HUES48 (cell line): ENCODE results near the gene HCFC1R1.
A peak's percentile ranks its signal among the peaks of the same experiment; 100 is the strongest.

Experiments used
- H3K27ac ChIP-seq: one replicate; pipeline ENCODE4 v1.7.0; 2013; ENCODE audit warnings: low read depth, low read length, inconsistent platforms
- H3K27me3 ChIP-seq: 2 replicates; pipeline ENCODE4 v1.6.1; 2013; ENCODE audit warnings: mild to moderate bottlenecking, low read length; ENCODE audit not compliant: control insufficient read depth, insufficient read depth
- H3K36me3 ChIP-seq: 2 replicates; pipeline ENCODE4 v1.6.1; 2013; ENCODE audit warnings: low read length; ENCODE audit not compliant: control insufficient read depth, insufficient read depth
- H3K4me1 ChIP-seq: 2 replicates; pipeline ENCODE4 v1.6.1; 2013; ENCODE audit warnings: mild to moderate bottlenecking, low read length; ENCODE audit not compliant: control insufficient read depth, insufficient read depth
- H3K4me3 ChIP-seq: 2 replicates; pipeline ENCODE4 v1.5.1; 2013; ENCODE audit warnings: mild to moderate bottlenecking, low read depth, low read length
- H3K9ac ChIP-seq: 2 replicates; pipeline ENCODE4 v1.6.1; 2013; ENCODE audit warnings: mild to moderate bottlenecking, low read depth, low read length, moderate library complexity
- H3K9me3 ChIP-seq: 2 replicates; pipeline ENCODE4 v1.6.1; 2013; ENCODE audit warnings: low read length; ENCODE audit not compliant: control insufficient read depth, insufficient read depth

Gene HCFC1R1

DNA sequence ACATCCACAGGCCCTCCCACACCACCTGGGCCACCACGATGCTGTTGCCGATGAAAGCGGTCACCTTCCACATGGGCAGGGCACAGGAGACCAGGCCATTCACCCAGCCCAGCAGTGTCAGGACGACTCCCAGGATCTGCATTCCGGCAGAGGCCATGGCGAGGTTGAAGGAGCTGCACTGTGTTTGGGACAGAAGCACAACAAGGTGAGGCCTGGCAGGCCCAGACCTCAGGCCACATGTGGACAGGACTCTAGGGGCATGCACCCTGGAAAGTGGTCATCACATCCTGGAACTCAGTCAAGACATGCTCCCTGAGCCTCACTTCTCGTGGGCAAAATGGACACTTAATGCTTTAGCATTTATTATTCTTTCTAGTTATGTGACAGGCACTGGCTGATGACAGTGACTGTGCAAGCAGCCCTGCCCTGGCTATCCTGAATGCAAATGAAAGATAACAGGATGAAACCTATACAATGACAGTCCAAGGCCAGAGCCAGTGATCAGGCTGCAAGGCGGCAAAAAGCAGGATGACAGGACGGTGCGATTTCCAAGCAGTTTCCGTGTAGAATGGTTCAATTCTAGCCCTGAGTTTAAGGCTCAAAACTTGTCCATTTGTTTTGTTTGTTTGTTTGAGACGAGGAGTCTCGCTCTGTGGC, 7.7 kb downstream of the HCFC1R1 start:
- H3K4me3 ChIP-seq, result peak overlapping the region; percentile 18
- H3K9ac ChIP-seq, result no peak overlapping the region
- no peaks in the 10 kb centered on the region for H3K9me3 ChIP-seq
- peaks cover 44% of the 10 kb centered on the region for H3K4me1 ChIP-seq
- H3K27me3 ChIP-seq, result 0 out of 2 replicates have a peak, but pooled peaks cover 7% of the 10 kb centered on the region
- no peak overlapping the region for H3K27ac ChIP-seq
- peaks cover 17% of the 10 kb centered on the region for H3K36me3 ChIP-seq

DNA sequence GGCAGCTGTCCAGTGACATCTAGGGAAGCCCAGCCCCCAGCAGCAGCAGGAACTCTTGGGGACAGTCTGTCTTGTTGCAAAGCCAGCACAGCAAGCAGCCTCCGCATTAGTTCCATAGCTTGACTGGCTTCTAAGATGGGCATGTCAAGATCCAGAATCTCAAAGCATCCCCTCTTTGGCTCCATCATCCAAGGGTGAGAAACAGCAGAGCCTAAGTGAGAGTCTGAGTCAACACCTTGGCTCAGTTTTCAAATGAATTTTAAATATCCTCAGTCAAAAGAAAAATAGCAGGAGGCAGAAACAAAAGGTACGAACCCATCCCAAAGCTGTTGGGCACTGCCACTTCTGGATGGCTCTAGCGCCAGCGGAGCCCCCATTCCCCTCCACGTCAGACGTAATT, 8.8 kb downstream of the HCFC1R1 start:
- Histone ChIP-seq H3K4me3 (no peak overlapping the region), H3K9me3 (no peaks in the 10 kb centered on the region), H3K27me3 (0 out of 2 replicates have a peak, but pooled peaks cover 7% of the 10 kb centered on the region), H3K9ac (no peak overlapping the region), H3K4me1 (peaks cover 52% of the 10 kb centered on the region), H3K27ac (no peak overlapping the region), H3K36me3 (peaks cover 17% of the 10 kb centered on the region)

DNA sequence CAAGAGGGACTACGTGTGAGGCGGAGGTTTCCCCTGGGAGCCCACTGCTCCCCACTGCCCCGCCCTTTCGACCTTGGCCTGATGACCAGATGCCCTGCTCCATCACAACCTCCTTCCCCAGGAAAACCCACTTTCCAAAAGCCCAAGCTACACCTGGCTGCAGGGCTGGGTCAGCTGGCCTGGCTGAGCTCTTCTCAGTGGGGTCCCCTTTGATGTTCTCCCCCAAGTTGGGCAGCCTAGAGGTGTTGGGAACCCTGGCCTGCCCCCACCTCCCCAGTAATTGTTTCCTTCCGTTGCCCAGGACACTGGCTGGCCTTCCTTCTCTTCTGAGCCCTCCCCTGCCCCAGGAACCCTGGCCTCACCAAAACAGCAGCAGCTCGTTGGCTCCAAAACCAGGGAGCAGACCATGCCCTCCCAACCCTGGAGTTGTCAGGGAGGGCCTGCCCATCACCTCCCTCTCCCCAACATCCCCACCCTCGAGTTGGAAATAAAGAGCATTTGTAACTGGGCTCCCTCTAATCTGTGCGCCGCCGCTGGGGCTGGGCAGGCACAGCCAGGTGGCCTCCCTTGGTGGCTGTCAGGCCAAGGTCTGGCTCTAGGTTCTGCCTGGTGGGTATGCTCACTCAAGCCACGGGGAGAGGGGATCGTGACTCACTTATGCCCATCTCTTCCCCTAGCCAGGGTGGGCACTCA, 9.6 kb downstream of the HCFC1R1 start:
- Histone ChIP-seq H3K27me3 (0 out of 2 replicates have a peak, but pooled peaks cover 7% of the 10 kb centered on the region), H3K4me1 (peaks cover 59% of the 10 kb centered on the region), H3K27ac (no peak overlapping the region), H3K4me3 (no peak overlapping the region), H3K36me3 (peaks cover 17% of the 10 kb centered on the region), H3K9me3 (no peaks in the 10 kb centered on the region), H3K9ac (no peak overlapping the region)

DNA sequence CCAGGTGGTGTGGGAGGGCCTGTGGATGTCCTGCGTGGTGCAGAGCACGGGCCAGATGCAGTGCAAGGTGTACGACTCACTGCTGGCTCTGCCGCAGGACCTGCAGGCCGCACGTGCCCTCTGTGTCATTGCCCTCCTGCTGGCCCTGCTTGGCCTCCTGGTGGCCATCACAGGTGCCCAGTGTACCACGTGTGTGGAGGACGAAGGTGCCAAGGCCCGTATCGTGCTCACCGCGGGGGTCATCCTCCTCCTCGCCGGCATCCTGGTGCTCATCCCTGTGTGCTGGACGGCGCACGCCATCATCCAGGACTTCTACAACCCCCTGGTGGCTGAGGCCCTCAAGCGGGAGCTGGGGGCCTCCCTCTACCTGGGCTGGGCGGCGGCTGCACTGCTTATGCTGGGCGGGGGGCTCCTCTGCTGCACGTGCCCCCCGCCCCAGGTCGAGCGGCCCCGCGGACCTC, 10.2 kb downstream of the HCFC1R1 start:
- H3K27ac ChIP-seq, result no peak overlapping the region
- no peak overlapping the region for H3K4me3 ChIP-seq
- peaks cover 65% of the 10 kb centered on the region for H3K4me1 ChIP-seq
- H3K9ac ChIP-seq, result no peak overlapping the region
- no peaks in the 10 kb centered on the region for H3K9me3 ChIP-seq
- peaks cover 17% of the 10 kb centered on the region for H3K36me3 ChIP-seq
- 0 out of 2 replicates have a peak, but pooled peaks cover 7% of the 10 kb centered on the region for H3K27me3 ChIP-seq

DNA sequence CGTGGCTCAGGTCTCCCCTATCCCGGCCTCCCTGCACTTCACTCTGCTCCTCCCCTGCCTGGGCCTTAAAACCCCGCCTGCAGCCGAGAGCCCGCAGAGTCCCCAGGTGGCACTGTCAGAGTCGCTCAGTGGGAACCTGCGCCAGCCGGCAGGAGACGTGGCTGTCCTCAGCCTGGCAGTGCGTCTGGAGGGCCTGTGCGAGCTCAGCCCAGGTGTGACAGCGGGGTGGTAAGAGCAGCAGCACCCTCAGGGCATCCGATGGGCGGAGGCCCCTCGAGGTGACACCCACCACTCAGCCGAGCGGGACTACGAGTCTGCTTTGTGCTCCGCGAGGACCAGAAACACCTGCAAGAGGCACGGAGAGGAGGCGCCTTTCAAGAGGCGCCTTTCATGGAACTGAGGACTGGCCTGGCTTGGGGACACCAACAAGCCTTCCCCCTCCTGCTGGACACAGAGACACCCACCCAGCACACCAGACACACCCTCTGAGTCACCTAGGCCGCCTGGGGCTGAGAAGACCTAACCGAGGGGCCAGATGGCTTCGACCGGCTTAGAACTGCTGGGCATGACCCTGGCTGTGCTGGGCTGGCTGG, 10.8 kb downstream of the HCFC1R1 start, which contains the start of gene CLDN9:
TSS of gene CLDN9 (plus strand) at position 96 of the 593 bp plus-strand sequence. CDS start at position 536, 440 bp downstream.
- Histone ChIP-seq H3K9ac (no peak within 1 kb of the TSS), H3K27ac (peak within 1 kb of the TSS; percentile 44), H3K4me1 (peaks cover 66% of the 10 kb centered on the region), H3K36me3 (peaks cover 17% of the 10 kb centered on the region), H3K9me3 (no peaks in the 10 kb centered on the region), H3K27me3 (0 out of 2 replicates have a peak, but pooled peaks cover 7% of the 10 kb centered on the region), H3K4me3 (peak within 1 kb of the TSS; percentile 51)

DNA sequence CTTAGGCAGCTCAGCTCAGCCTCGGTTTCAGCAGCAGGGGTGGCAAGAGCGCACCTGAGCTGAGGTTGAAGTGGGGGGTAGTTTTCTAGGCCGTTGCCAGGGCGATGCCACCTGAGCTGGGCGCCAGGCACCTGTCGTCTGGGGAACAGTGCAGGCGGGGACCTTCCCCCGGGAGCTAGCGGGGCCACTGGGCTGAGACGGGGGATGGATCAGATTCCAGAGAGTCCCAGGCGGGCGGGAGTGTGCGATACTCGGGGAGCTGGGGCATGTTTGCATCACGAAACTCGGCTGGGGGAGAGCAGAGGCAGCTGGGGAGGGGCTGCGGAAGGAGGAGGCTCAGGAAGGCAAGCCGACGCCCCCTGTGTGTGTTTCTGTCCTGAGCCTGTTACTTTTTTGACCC, 11.5 kb downstream of the HCFC1R1 start:
- H3K27ac ChIP-seq, result peak overlapping the region; percentile 44
- 0 out of 2 replicates have a peak, but pooled peaks cover 7% of the 10 kb centered on the region for H3K27me3 ChIP-seq
- H3K4me3 ChIP-seq, result peak overlapping the region; percentile 51
- no peak overlapping the region for H3K9ac ChIP-seq
- H3K36me3 ChIP-seq, result peaks cover 17% of the 10 kb centered on the region
- H3K9me3 ChIP-seq, result no peaks in the 10 kb centered on the region
- H3K4me1 ChIP-seq, result peaks cover 73% of the 10 kb centered on the region

DNA sequence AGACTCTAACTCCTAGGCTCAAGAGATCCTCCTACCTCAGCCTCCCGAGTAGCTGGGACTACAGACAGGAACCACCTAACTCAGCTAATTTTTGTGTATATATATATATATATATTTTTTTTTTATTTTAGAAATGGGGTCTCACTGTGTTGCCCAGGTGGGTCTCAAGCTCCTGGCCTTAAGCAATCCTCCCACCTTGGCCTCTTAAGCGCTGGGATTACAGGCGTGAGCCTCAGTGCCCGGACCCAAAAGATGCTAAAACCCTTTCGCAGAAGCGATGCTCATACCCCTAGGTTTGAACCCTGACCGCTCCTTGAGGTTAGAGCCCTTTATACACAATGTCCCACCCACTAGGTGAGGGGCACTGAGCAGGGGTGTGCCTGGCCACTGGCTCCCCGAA, 13.2 kb downstream of the HCFC1R1 start:
- H3K4me3 ChIP-seq, result peak overlapping the region; percentile 52; the same call in 1 of the 2 replicates
- peaks cover 9% of the 10 kb centered on the region for H3K36me3 ChIP-seq
- no peaks in the 10 kb centered on the region for H3K9me3 ChIP-seq
- peaks cover 81% of the 10 kb centered on the region for H3K4me1 ChIP-seq
- H3K27me3 ChIP-seq, result 0 out of 2 replicates have a peak, but pooled peaks cover 7% of the 10 kb centered on the region
- H3K9ac ChIP-seq, result no peak overlapping the region
- H3K27ac ChIP-seq, result peak overlapping the region; percentile 98

DNA sequence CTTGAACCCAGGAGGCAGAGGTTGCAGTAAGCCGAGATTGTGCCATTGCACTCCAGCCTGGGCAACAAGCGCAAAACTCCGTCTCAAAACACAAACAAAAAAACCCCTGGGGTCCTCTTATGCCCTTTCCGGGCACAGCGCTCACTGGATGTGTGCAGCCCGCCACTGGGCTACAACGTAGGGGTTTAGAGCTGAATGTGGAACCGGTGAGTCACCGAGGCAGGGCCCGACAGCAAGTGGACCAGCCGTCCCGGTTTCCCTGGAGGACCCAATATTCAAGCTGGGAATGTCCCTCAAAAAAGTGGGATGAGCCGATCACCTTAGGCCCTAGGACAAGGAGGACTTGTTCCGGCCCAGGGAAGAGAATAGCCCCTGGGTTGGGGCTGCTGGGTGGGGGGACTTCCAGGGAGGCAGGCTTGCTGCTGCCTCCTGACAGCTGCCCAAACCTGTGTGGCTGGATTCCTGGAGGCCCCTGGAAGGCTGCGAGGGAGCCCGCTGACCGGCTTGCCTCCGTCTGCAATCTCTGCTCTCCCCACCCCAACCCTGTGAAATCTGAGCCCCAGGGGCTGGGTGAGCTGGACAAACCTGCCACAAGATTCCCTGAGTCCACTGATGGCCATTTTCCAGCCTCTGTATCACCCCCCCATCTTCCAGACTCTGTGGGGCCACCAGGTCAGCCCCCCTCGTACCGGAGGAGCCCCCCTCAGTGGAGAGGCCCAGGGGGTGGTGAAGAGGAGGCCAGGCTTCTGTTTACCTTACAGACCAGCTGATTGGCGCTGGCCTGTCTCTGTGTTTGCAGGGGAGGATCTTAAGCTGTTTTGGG, 14.0 kb downstream of the HCFC1R1 start:
- peak overlapping the region; percentile 98 for H3K27ac ChIP-seq
- no peaks in the 10 kb centered on the region for H3K9me3 ChIP-seq
- peaks cover 1% of the 10 kb centered on the region for H3K36me3 ChIP-seq
- H3K27me3 ChIP-seq, result 0 out of 2 replicates have a peak, but pooled peaks cover 7% of the 10 kb centered on the region
- H3K9ac ChIP-seq, result peak overlapping the region; percentile 60
- peak overlapping the region; percentile 52 for H3K4me3 ChIP-seq
- H3K4me1 ChIP-seq, result peaks cover 76% of the 10 kb centered on the region

DNA sequence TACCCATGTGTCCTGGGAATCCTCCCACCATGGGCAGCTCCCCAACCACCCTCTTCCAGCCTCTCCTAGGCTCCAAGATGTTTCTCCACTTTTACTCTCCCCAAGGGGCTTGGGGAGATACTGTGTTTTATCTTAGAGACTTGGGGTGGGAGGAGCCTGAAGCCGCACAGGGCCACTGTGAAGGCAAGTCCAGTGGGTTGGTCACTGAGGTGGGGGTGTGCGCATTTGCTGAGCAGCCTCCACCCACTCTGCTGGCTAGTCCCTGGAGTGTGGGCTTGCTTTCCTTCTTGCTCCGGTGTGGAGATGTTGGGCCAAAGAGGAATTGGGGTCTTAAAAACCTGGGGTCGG, 15.1 kb downstream of the HCFC1R1 start:
- Histone ChIP-seq H3K9ac (peak overlapping the region; percentile 30; the same call in 1 of the 2 replicates), H3K27me3 (0 out of 2 replicates have a peak, but pooled peaks cover 7% of the 10 kb centered on the region), H3K9me3 (no peaks in the 10 kb centered on the region), H3K4me1 (peaks cover 67% of the 10 kb centered on the region), H3K36me3 (no peaks in the 10 kb centered on the region; the same call in 1 of the 2 replicates), H3K27ac (peak overlapping the region; percentile 98), H3K4me3 (peak overlapping the region; percentile 41; the same call in 1 of the 2 replicates)

DNA sequence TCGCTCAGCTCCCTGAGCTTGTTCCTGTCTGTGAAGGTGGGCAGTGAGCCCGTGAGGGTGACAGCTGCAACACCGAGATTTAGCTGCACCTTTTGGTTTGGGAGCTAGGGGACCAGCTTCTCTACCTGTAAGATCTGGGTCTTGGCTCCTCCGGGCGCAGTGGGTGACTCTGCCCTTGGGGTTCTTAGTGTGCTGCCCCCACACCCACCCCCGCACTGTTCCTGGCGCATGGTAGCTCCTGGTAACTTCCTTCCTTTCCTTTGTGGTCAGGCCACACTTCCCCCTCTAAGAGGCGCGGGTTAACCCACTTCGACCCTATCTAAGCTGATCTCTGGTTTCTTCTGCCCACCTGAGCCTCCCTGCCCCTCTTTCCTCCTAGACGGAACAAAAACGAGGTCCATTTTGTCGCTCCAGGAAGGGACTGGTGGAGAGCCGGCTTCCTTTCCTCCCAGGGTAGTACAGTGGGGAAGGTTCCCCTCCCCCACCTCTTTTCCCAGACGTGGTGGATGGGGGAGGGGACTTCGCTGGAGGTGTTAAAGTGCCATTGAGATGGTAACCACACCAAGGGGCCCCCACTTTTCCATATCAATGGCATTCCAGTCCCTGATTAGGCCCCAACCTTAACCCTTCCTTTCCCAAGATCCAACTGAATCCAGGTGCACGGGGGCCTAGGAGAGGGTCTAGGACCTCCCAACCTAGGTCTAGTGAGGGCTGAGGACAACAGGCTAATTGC, 15.6 kb downstream of the HCFC1R1 start:
- Histone ChIP-seq H3K27ac (peak overlapping the region; percentile 98), H3K36me3 (no peaks in the 10 kb centered on the region; the same call in 1 of the 2 replicates), H3K27me3 (0 out of 2 replicates have a peak, but pooled peaks cover 7% of the 10 kb centered on the region), H3K4me1 (peaks cover 62% of the 10 kb centered on the region), H3K9me3 (no peaks in the 10 kb centered on the region), H3K9ac (peak overlapping the region; percentile 81), H3K4me3 (peak overlapping the region; percentile 56)
